Measurements from ENCODE around the gene PAX5.

The PAX5 gene

DNA sequence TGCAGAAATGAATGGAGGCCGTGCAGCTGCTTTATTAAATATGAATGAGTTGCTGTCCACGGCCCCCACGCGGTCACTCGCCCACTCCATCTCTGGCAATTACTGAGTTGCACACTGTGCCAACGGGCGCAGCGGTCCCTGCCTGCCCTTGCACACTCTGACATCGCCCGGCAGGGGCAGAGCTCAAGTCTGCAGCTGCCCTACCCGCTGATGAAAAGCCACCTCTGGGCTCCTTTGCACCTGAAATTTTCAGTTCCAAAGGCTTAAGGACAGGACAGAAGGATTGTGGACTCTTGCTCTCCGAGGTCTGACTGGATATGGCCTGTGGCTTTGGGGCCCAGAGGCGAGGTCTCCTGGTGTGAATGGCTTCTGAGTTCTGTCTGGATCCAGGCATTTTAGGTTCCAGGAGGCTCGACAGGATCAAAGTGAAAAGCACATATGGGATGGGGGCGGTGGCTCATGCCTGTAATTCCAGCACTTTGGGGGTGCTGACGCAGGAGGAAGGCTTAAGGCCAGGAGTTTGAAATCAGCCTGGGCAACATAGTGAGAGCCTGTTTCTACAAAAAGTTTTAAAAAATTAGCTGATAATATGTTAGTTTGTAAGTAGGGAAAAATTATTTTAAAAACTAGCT is 201.8 kb downstream of the PAX5 start:
- no peak for DNase-seq (ENCODE audit: low read depth)

- no peak for DNase-seq (ENCODE audit: low read depth)
Measured at GRCh38 chr9:36831381-36832161, 202.5 kb downstream of the PAX5 start.

DNA sequence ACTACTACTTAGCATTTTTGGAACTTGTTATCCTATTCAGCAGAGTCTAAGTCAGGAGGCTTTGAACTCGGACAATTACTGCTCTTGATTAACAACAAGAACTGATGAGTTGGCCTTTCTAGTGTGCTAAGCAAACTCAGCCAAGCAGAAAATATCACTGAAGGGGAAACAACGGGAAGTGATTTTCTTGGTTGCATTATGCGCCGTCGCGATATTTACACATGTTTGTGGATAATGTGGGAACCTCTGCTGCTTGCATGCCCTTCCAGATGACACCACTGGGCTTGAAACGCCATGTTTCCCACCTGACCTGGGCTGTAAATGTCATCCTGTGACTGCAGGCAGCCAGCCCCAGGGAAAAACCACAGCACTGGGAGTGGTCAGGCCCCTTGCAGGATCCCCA is 205.5 kb downstream of the PAX5 start:
- DNase-seq (ENCODE audit: low read depth) = no peak

DNA sequence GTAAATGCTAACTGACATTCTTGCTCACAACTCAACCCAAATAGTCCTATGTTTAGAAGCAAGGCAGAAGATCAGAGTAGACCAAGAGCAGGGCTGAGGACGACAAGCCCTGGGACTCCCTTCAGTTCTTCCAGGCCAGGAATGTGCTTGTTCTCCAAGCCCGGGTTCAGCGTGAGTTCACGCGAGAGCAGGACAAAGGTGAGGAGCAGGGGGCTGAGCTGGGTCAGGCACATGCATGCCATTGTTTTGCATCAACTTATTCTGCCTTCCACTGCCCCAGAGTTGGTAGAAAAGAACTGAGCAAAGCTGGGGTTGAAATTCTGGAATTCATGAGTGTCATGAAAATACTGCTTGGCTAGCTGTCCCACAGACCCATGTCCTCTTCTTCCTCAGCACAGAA is 206.5 kb downstream of the PAX5 start:
- DNase-seq (ENCODE audit: low read depth) = no peak

- no peak for DNase-seq (ENCODE audit: low read depth)
Measured at GRCh38 chr9:36826581-36826980, 207.5 kb downstream of the PAX5 start.

GRCh38 chr9:36825179-36825578 is 208.9 kb downstream of the PAX5 start:
- no peak for DNase-seq (ENCODE audit: low read depth)

DNA sequence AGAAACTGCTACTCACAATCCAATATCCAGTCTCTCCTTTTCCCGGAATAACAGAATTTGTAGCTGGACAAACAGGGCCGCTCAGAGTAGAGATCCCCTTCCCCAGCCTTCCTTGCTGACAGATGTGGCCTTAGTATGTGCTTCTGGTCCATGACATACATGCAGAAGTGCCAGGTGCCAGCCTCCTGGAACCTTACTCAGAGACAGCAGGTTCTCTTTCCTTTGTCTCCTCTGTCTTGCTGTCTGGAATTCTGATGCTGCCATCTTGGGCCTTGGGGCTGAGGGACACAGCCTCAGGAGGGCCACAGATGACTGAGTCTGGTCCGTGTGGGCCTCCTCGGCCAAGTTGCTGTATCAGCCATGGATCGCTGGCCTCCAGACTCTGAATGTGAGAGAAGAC is 210.1 kb downstream of the PAX5 start:
- no peak for DNase-seq (ENCODE audit: low read depth)

GRCh38 chr9:36823466-36823865 is 210.6 kb downstream of the PAX5 start:
- no peak for DNase-seq (ENCODE audit: low read depth)

GRCh38 chr9:36822201-36822600 is 211.9 kb downstream of the PAX5 start:
- DNase-seq (ENCODE audit: low read depth) = no peak

GRCh38 chr9:36820392-36820861 is 213.6 kb downstream of the PAX5 start:
- DNase-seq (ENCODE audit: low read depth) = no peak

GRCh38 chr9:36818965-36819870 is 214.8 kb downstream of the PAX5 start:
- DNase-seq (ENCODE audit: low read depth) = no peak

GRCh38 chr9:36818242-36818938 is 215.7 kb downstream of the PAX5 start:
- no peak for DNase-seq (ENCODE audit: low read depth)

GRCh38 chr9:36817160-36817834 is 216.8 kb downstream of the PAX5 start:
- no peak for DNase-seq (ENCODE audit: low read depth)

GRCh38 chr9:36816371-36816770 is 217.7 kb downstream of the PAX5 start:
- no peak for DNase-seq (ENCODE audit: low read depth)

DNA sequence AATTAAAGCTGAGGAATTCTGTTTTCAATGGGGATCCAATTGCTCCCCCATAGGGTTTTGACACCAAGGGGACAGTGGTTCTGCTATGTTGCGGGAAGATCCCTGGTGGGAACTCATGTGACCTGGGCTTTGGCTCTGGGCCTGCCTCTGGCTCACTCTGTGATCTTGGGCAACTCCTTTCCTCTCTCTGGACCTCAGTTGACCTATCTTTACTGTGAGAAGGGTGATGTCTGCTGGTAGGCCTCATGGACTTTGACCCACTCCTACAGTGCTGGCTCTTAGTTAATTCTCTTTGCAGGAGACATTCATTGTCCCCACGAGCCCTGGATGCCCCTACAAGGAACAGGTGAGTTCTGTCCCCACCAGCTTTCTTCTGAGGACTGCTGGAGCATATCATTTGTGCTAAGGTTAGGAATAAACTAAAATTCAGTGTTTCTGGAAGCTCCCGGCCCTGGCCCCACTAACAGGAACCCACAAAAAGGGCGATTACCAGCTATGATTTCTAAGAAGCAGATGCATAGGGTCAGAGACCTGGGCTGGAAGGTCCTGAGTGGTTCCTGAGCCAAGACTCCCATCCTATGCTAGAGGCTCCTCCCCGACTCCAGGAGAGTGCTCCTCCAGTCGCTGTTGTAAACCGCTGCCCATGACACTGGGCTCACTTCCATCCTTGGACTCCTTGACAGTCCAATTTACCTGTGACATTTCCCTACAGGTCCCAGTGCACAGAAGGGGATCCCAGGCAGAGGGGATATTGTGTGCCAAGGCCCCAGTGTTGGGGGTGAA is 218.3 kb downstream of the PAX5 start:
- no peak for DNase-seq (ENCODE audit: low read depth)

DNA sequence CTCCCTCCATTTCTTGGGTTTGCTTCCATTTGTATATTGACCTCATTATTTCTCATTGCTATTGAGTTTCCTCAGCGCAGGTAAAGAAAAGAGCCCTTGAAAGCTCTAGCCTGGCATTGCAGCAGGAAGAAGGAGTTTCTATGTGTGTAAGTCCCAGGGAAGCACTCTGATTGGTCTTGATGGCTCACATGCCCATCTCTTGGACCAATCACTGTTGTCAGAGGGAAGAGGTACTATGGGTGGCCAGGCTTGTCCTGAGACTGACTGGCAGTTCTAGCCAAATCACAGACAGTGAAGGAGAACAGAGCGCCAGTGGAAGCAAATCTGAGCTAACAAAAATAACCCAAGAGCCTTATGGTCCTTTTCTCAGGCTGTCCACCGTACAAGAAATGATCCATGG is 219.0 kb downstream of the PAX5 start:
- DNase-seq (ENCODE audit: low read depth) = no peak

- DNase-seq (ENCODE audit: low read depth) = no peak
Measured at GRCh38 chr9:36813154-36813553, 220.9 kb downstream of the PAX5 start.

- DNase-seq (ENCODE audit: low read depth) = no peak
Measured at GRCh38 chr9:36812556-36812955, 221.5 kb downstream of the PAX5 start.

GRCh38 chr9:36808251-36808650 is 225.8 kb downstream of the PAX5 start:
- DNase-seq (ENCODE audit: low read depth) = no peak

DNA sequence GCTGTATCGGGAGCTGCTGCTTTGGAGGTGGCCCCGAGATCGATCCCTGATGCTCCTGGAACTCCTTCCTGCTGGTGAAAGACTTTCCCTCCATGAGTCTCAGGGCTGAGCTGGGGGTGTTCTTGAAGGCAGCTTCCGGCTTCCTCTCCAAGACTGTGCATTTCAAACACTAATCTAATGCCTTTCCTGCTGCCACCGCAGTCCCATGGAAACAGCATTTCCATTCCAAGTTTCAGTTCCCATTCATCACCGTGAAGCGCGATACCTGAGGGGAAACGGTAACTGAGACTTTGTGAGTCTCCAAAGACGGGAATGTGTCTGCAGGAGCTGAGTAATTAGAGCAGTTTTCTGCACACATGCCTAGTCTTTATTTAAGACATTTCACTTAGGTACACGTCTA is 230.1 kb downstream of the PAX5 start:
- DNase-seq (ENCODE audit: low read depth) = no peak
